Pons (tissue), 1 donor: ENCODE measurements around the gene ARRDC1.
A peak's percentile ranks its signal among the peaks of the same experiment; 100 is the strongest.
"Not testable (repeated sequence)": the region's sequence is repeated elsewhere in the genome, so short reads cannot be mapped to it uniquely, and the experiment has no call there.

Experiments
- DNase-seq: peaks from one replicate; pipeline ENCODE4 v3.0.0-alpha.2; 2016; ENCODE audit warnings: low spot score

The ARRDC1 gene

GRCh38 chr9:137605121-137606004 is at the start of gene ARRDC1:
TSS of gene ARRDC1 (plus strand) at chr9:137605686. CDS start at chr9:137605718, 32 bp downstream.
- peak; percentile 84 for DNase-seq

GRCh38 chr9:137556069-137556838 is 49.2 kb upstream of the ARRDC1 start:
- DNase-seq = no peak

- DNase-seq = no peak
Measured at GRCh38 chr9:137558127-137558526, 47.4 kb upstream of the ARRDC1 start.

GRCh38 chr9:137564134-137564533 is 41.4 kb upstream of the ARRDC1 start:
- no peak for DNase-seq

- DNase-seq = no peak
Measured at GRCh38 chr9:137564817-137565411, 40.6 kb upstream of the ARRDC1 start.

- DNase-seq = not testable (repeated sequence)
Measured at GRCh38 chr9:137568445-137568844, 37.0 kb upstream of the ARRDC1 start.

GRCh38 chr9:137569609-137570203 is 35.8 kb upstream of the ARRDC1 start:
- DNase-seq = no peak

- no peak for DNase-seq
Measured at GRCh38 chr9:137570566-137570965, 34.9 kb upstream of the ARRDC1 start.

GRCh38 chr9:137574192-137574591 is 31.3 kb upstream of the ARRDC1 start:
- no peak for DNase-seq

- peak; percentile 75 for DNase-seq
Measured at GRCh38 chr9:137575364-137575715, 30.1 kb upstream of the ARRDC1 start.

GRCh38 chr9:137575716-137576411 is 29.6 kb upstream of the ARRDC1 start:
- DNase-seq = no peak

GRCh38 chr9:137578518-137579258 is 26.8 kb upstream of the ARRDC1 start, which contains the start of gene DPH7:
TSS of gene DPH7 (minus strand) at chr9:137578925. CDS start at chr9:137578777, 148 bp downstream.
- DNase-seq = peak; percentile 88

- DNase-seq = no peak
Measured at GRCh38 chr9:137579259-137579604, 26.3 kb upstream of the ARRDC1 start.

GRCh38 chr9:137580209-137580953 is 25.1 kb upstream of the ARRDC1 start:
- DNase-seq = no peak

GRCh38 chr9:137580954-137581322 is 24.5 kb upstream of the ARRDC1 start:
- DNase-seq = no peak

- DNase-seq = no peak
Measured at GRCh38 chr9:137581361-137582285, 23.9 kb upstream of the ARRDC1 start.

GRCh38 chr9:137582286-137582860 is 23.1 kb upstream of the ARRDC1 start:
- no peak for DNase-seq

- DNase-seq = no peak
Measured at GRCh38 chr9:137583347-137583746, 22.1 kb upstream of the ARRDC1 start.

- no peak for DNase-seq
Measured at GRCh38 chr9:137583957-137584356, 21.5 kb upstream of the ARRDC1 start.
